OCI-LY7 (cell line): ENCODE results near the gene SAP25. TPM values are rescaled to one million over a fixed set of nuclear protein-coding genes. Genes with fewer than 3 reads are reported as not detected.
"Not testable (repeated sequence)": the region's sequence is repeated elsewhere in the genome, so short reads cannot be mapped to it uniquely, and the experiment has no call there.

Source experiments
- BruUV-seq: library from RNA; stranded (reverse); fragments of 400-500 nt; replicated peaks from 2 replicates; lab custom pipeline; 2021; lab: Mats Ljungman, UMichigan
- CTCF ChIA-PET: fragments of 300-600 bp; sonication (Branson Sonifier 250); formaldehyde crosslinking; loops from one replicate; lab custom pipeline; 2022; ENCODE audit warnings: antibody characterized with exemption; ENCODE audit not compliant: unreplicated experiment; lab: Charles Lee
- POLR2A ChIA-PET: fragments of 300-600 bp; sonication (Branson Sonifier 250); formaldehyde crosslinking; loops from one replicate; lab custom pipeline; 2022; ENCODE audit warnings: antibody characterized with exemption; lab: Charles Lee
- DNase-seq: peaks from one replicate; pipeline ENCODE4 v3.0.0-alpha.2; 2015; ENCODE audit warnings: low spot score
- H2AFZ ChIP-seq: fragments of 200-600 bp; sonication (generic), shearing (Covaris generic); 2 replicates; pipeline ENCODE4 v1.6.1; 2014; ENCODE audit warnings: mild to moderate bottlenecking, antibody characterized with exemption, low read length, moderate library complexity
- H3K27ac ChIP-seq: fragments of 200-600 bp; sonication (generic); 2 replicates; pipeline ENCODE4 v1.5.1; 2014; ENCODE audit warnings: mixed run types, low read depth, mild to moderate bottlenecking, moderate library complexity, low read length, inconsistent platforms; ENCODE audit not compliant: poor library complexity, severe bottlenecking
- H3K36me3 ChIP-seq: fragments of 200-600 bp; sonication (generic); 2 replicates; pipeline ENCODE4 v1.6.1; 2014; ENCODE audit warnings: mild to moderate bottlenecking, antibody characterized with exemption, low read length, moderate library complexity, mixed read lengths; ENCODE audit not compliant: insufficient read depth
- H3K4me1 ChIP-seq: fragments of 200-600 bp; sonication (generic); 2 replicates; pipeline ENCODE4 v1.5.1; 2014; ENCODE audit warnings: mild to moderate bottlenecking, low read length; ENCODE audit not compliant: insufficient read depth, poor library complexity, severe bottlenecking
- H3K4me2 ChIP-seq: fragments of 200-600 bp; sonication (generic); 2 replicates; pipeline ENCODE4 v1.6.1; 2014; ENCODE audit warnings: mild to moderate bottlenecking, low read length
- H3K4me3 ChIP-seq: fragments of 200-600 bp; sonication (generic); 2 replicates; pipeline ENCODE4 v1.5.1; 2014; ENCODE audit warnings: mild to moderate bottlenecking, low read depth, low read length; ENCODE audit not compliant: poor library complexity, severe bottlenecking
- H3K79me2 ChIP-seq: fragments of 200-600 bp; sonication (generic); 2 replicates; pipeline ENCODE4 v1.6.1; 2016; ENCODE audit warnings: low read depth, mild to moderate bottlenecking, low read length, moderate library complexity, mixed read lengths; ENCODE audit not compliant: insufficient read depth
- H3K9me2 ChIP-seq: fragments of 200-600 bp; sonication (generic); 2 replicates; pipeline ENCODE4 v1.6.1; 2016; ENCODE audit warnings: mild to moderate bottlenecking, low read length, mixed read lengths; ENCODE audit not compliant: insufficient read depth
- H3K9me3 ChIP-seq: fragments of 200-600 bp; sonication (generic); 2 replicates; pipeline ENCODE4 v1.6.1; 2014; ENCODE audit warnings: mild to moderate bottlenecking, mixed run types, low read length, mixed read lengths
- H4K20me1 ChIP-seq: fragments of 200-600 bp; sonication (generic); 2 replicates; pipeline ENCODE4 v1.6.1; 2014; ENCODE audit warnings: mild to moderate bottlenecking, antibody characterized with exemption, low read length, moderate library complexity, mixed read lengths; ENCODE audit not compliant: insufficient read depth
- CTCF ChIP-seq: fragments of 200-600 bp; sonication (generic); conservative IDR thresholded peaks from 2 replicates; pipeline ENCODE4 v1.5.1; 2014; ENCODE audit warnings: mild to moderate bottlenecking, antibody characterized with exemption, low read length, moderate library complexity, mixed read lengths
- EZH2phosphoT487 ChIP-seq: fragments of 200-600 bp; sonication (generic); IDR thresholded peaks from 2 replicates; pipeline ENCODE4 v1.6.1; 2018; ENCODE audit warnings: low read depth, borderline replicate concordance, mild to moderate bottlenecking, mixed run types, antibody characterized with exemption, low read length, moderate library complexity, mixed read lengths
- intact Hi-C: fragments of 100-400 bp; cut with micrococcal nuclease; formaldehyde crosslinking; loops from one replicate; pipeline ENCODE4 v1.10.0; 2022; ENCODE audit not compliant: unreplicated experiment
- total RNA-seq, 2 experiments: library from RNA; depleted of rRNA in 1 of 2; stranded (reverse); fragments of >200 nt in 1 of 2; shearing (Covaris generic) in 1 of 2; gene quantifications; 2 replicates each; pipeline ENCODE4 v1.2.3, GENCODE V29; 2014 to 2022

Gene SAP25
- total RNA-seq, 2 experiments from 2014 or later = 1.5 to 12.7 TPM

DNA sequence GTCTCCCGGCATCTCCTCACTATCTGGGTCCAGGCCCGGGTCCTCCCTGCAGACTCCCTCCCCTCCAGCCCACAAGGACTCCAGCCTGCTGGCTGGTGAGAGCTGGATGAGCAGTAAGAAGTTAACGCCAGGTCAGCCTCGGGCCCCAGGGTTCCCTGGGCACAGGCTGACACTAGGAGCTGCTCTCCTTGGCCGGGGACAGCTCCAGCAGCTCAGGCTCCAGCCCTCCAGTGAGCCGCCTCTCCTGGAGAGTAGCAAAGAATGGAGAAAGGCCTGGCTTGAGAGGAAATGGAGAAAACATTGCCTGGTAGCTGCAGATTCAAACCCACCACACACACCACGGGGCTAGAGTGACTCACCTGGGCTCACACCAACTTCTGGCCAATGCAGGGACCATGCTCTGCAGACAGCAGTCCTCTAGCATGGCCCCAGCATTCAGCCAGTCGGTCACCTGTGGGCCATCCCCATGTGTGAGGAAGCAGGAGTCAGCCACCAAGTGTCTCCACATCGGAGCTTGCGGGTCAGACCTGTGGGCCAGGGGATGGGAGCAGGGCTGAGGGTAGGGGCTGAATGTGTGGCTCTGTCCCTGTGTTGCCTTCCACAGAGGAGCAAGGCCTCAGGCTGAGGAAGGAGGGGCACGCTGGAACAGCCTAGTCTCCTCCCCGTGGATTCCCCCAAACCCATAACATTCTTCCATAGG is 6.5 kb downstream of the SAP25 start:
- Histone ChIP-seq H3K4me2 (no peak overlapping the region), H4K20me1 (no peaks in the 10 kb centered on the region), H3K9me2 (no peaks in the 10 kb centered on the region), H3K9me3 (no peaks in the 10 kb centered on the region), H3K36me3 (0 out of 2 replicates have a peak, but pooled peaks cover 7% of the 10 kb centered on the region), H2AFZ (no peak overlapping the region), H3K79me2 (no peaks in the 10 kb centered on the region), H3K4me3 (no peak overlapping the region), H3K4me1 (peaks cover 45% of the 10 kb centered on the region), H3K27ac (no peak overlapping the region)
- POLR2A ChIA-PET = no interaction called here
- intact Hi-C loops = no loop called here
- TF ChIP-seq CTCF = no peak
- TF ChIP-seq EZH2phosphoT487 = no peak
- BruUV-seq = no TSS peak
- CTCF ChIA-PET = no interaction called here
- no peak for DNase-seq

DNA sequence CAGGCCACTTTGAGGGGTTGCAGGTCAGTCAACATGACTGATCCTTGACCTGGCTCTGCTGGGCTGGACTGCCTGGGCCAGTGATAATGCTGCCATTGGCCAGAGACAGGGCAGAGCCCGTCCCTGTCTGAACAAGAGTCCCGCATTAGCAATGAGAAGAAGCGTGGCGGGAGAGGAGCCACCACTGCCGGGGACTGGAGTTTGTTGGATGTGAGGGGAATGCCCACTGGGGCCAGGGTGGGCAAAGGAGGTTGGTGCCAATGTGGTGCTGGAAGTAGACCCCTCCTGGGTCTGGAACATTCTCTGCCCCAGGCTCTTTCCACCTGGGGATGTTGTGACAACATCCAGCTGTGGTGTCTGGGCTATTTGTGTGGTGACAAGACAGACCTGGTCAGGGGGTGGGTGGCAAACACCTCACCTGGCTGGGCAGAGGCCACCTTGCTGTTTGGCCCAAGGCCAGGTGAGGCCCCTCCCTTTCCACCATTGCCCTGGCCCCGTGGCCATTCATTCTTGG is 7.6 kb downstream of the SAP25 start:
- Histone ChIP-seq H3K79me2 (no peaks in the 10 kb centered on the region), H3K36me3 (0 out of 2 replicates have a peak, but pooled peaks cover 7% of the 10 kb centered on the region), H3K9me2 (no peaks in the 10 kb centered on the region), H3K4me1 (peaks cover 35% of the 10 kb centered on the region), H3K27ac (no peak overlapping the region), H3K4me2 (no peak overlapping the region), H4K20me1 (no peaks in the 10 kb centered on the region), H3K9me3 (no peaks in the 10 kb centered on the region), H2AFZ (no peak overlapping the region), H3K4me3 (no peak overlapping the region)
- TF ChIP-seq CTCF (no peak), EZH2phosphoT487 (no peak)
- no peak for DNase-seq
- no TSS peak for BruUV-seq
- CTCF ChIA-PET = no interaction called here
- intact Hi-C loops = no loop called here
- POLR2A ChIA-PET = no interaction called here

- H3K4me1 ChIP-seq = peaks cover 28% of the 10 kb centered on the region
- H3K9me3 ChIP-seq = no peaks in the 10 kb centered on the region
- no peak overlapping the region for H3K4me2 ChIP-seq
- no peaks in the 10 kb centered on the region for H3K9me2 ChIP-seq
- DNase-seq = no peak
- TF ChIP-seq CTCF = no peak
- TF ChIP-seq EZH2phosphoT487 = no peak
- H2AFZ ChIP-seq = no peak overlapping the region
- POLR2A ChIA-PET = no interaction called here
- no peak overlapping the region for H3K27ac ChIP-seq
- BruUV-seq = no TSS peak
- CTCF ChIA-PET = interaction anchor here (1.2 kb wide), 1 partner anchor 24 kb away, joined by 3 read pairs; no protein-coding TSS in a partner anchor
- 0 out of 2 replicates have a peak, but pooled peaks cover 7% of the 10 kb centered on the region for H3K36me3 ChIP-seq
- no peak overlapping the region for H3K4me3 ChIP-seq
- no peaks in the 10 kb centered on the region for H4K20me1 ChIP-seq
- H3K79me2 ChIP-seq = no peaks in the 10 kb centered on the region
- intact Hi-C loops = no loop called here
Observed at GRCh38 chr7:100565133-100565571, 8.5 kb downstream of the SAP25 start.

DNA sequence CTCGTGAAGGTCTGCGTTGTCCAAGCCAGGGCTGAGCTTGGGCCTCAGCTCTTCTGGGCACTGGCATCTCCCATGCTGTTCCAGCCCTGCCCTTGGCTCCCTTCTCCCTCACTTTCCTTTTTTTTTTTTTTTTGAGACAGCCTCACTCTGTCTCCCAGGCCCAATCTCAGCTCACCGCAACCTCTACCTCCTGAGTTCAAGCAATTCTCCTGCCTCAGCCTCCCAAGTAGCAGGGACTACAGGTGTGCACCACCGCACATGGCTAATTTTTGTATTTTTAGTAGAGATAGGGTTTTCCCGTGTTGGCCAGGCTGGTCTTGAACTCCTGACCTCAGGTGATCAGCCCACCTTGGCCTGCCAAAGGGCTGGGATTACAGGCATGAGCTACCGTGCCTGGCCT is 9.3 kb downstream of the SAP25 start:
- H3K4me3 ChIP-seq, BruUV-seq, H3K4me2 ChIP-seq, H2AFZ ChIP-seq, POLR2A ChIA-PET, H3K9me2 ChIP-seq, H3K27ac ChIP-seq, H3K9me3 ChIP-seq, DNase-seq, H3K36me3 ChIP-seq, H3K79me2 ChIP-seq, H4K20me1 ChIP-seq: not testable (repeated sequence)
- intact Hi-C loops = loop anchor here (1.0 kb wide), 2 partner anchors 24 to 127 kb away; no protein-coding TSS in a partner anchor
- H3K4me1 ChIP-seq = peaks cover 28% of the 10 kb centered on the region
- CTCF ChIA-PET = interaction anchor here (0.6 to 1.2 kb wide), 2 partner anchors 24 to 72 kb away, joined by 3 read pairs; no protein-coding TSS in a partner anchor
